RWPE1 (cell line): Measurements from ENCODE around the gene C16orf46.

Source experiments
- CTCF ChIA-PET: fragments of 350-600 bp; sonication (Branson Sonifier 250); formaldehyde crosslinking; extraction: SDS; loops from one replicate; lab custom pipeline; 2021; lab: Yijun Ruan, JAX
- POLR2A ChIA-PET: fragments of 400-600 bp; formaldehyde crosslinking; extraction: SDS; loops from one replicate; lab custom pipeline; 2020; ENCODE audit warnings: antibody characterized with exemption; ENCODE audit not compliant: low non-redundant PET; lab: Yijun Ruan, JAX
- DNase-seq: peaks from one replicate; pipeline ENCODE4 v3.0.0; 2012; ENCODE audit warnings: low spot score
- H3K27ac ChIP-seq: fragments of 450-650 bp; 2 replicates; pipeline ENCODE4 v1.5.1; 2017
- CTCF ChIP-seq: fragments of 450-650 bp; conservative IDR thresholded peaks from 2 replicates; pipeline ENCODE4 v1.5.1; 2017; ENCODE audit warnings: low read depth, mild to moderate bottlenecking

The C16orf46 gene

GRCh38 chr16:81042821-81043220, 34.2 kb downstream of the C16orf46 start:
- no peak overlapping the region for H3K27ac ChIP-seq
- ChIA-PET CTCF (interaction anchor here (0.6 kb wide), 1 partner anchor 201 kb away, joined by 4 read pairs; no protein-coding TSS in a partner anchor), POLR2A (no interaction called here)
- TF ChIP-seq CTCF, result no peak
- no peak for DNase-seq

GRCh38 chr16:81041696-81042095, 35.3 kb downstream of the C16orf46 start:
- H3K27ac ChIP-seq, result no peak overlapping the region
- TF ChIP-seq CTCF, result no peak
- POLR2A ChIA-PET, result no interaction called here
- DNase-seq, result no peak
- CTCF ChIA-PET, result no interaction called here

- CTCF ChIA-PET, result no interaction called here
- no peak for DNase-seq
- no peak for TF ChIP-seq CTCF
- POLR2A ChIA-PET, result no interaction called here
- H3K27ac ChIP-seq, result no peak overlapping the region
These were observed 36.2 kb downstream of the C16orf46 start for GRCh38 chr16:81040842-81041241.

- H3K27ac ChIP-seq, result no peak overlapping the region
- ChIA-PET CTCF (no interaction called here), POLR2A (no interaction called here)
- no peak for DNase-seq
- TF ChIP-seq CTCF, result no peak
These were observed 36.9 kb downstream of the C16orf46 start for GRCh38 chr16:81040131-81040530.

DNA sequence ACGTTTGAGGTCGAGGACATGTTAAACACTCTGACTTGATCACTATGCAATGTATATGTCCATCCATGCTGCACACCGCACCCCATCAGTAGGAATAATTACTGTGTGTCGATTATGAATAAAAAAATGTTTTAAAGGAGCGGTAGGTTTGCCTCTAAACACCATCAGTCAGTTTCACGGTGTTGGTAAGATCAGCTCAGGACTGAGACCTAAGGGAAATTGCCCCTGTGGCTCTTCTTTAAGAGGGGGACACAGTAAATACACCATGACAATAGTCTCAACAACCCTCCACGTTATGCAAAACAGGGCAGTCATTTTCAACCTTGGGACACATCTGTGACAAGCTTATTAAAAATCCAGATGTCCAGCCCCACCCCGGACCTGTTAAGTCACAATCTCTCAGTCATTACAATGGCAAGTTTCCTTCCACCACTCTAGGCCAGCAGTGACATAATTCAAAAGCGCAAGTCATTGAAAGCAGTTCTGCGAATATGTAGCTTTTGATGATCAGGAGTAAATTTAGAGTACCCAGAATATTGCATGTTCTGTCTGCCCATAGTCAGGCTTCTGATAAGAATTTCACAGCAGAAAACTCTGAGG, 40.2 kb downstream of the C16orf46 start:
- TF ChIP-seq CTCF, result no peak
- POLR2A ChIA-PET, result interaction anchor here (0.5 kb wide), 1 partner anchor 46 kb away, joined by 4 read pairs; no protein-coding TSS in a partner anchor
- peak overlapping the region; percentile 67; the same call in 1 of the 2 replicates for H3K27ac ChIP-seq
- DNase-seq, result peak; percentile 9
- CTCF ChIA-PET, result interaction anchor here (0.7 kb wide), 1 partner anchor 301 kb away, joined by 3 read pairs; no protein-coding TSS in a partner anchor

- peak; percentile 30 for DNase-seq
- ChIA-PET POLR2A (no interaction called here), CTCF (interaction anchor here (0.5 to 1.2 kb wide), 9 partner anchors 17 to 972 kb away, joined by 3 to 5 read pairs (median 4); partner anchors contain the start of gene BCO1)
- no peak for TF ChIP-seq CTCF
- peak overlapping the region; percentile 67 for H3K27ac ChIP-seq
These were observed 40.9 kb downstream of the C16orf46 start for GRCh38 chr16:81035975-81036750.
